ENCODE results near the gene SRSF6.

The SRSF6 gene

DNA sequence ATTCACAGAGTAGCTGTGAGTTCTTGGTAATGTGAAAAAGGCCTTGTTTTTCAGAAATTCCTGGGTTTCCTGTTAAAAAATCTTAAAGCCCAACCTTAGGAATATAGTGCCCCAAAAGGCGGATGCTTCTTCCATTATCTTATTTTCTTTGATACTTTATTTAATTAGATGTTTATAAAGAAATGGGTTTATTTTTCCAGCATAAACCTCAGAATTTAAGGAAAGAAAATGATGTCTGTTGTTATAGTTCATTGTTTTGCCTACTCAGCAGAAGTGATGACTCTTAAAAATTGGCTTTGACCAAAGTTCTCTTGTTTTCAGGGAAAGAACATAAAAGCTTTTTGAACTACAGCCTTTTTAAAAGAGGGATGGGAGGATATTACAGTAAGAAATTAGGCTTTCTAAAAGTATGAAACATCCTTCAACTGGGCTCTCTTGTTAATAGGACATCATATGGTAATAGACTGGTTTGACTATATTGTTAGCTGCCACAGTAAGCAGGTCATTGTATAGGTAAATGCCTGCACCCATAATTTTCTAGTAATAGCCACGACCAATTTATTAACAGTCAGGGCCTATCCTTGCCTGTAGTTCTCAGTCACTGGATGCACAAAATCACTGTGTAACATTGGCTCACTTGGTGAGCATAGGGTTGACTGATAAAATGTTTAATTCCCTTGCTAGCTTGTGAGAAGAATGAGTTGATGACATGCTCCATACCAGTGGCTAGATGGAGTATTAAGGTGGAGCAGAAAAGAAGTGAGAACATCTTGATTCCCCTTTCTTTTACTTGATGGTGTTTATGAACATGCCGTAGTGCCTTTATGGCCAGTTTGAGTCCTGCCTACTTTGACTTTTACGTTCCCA, 5.2 kb downstream of the SRSF6 start:
- POLR2A ChIA-PET (ENCODE audit: low non-redundant PET): no interaction called here
- CTCF ChIA-PET: no interaction called here
- TF ChIP-seq, protein P1, sequence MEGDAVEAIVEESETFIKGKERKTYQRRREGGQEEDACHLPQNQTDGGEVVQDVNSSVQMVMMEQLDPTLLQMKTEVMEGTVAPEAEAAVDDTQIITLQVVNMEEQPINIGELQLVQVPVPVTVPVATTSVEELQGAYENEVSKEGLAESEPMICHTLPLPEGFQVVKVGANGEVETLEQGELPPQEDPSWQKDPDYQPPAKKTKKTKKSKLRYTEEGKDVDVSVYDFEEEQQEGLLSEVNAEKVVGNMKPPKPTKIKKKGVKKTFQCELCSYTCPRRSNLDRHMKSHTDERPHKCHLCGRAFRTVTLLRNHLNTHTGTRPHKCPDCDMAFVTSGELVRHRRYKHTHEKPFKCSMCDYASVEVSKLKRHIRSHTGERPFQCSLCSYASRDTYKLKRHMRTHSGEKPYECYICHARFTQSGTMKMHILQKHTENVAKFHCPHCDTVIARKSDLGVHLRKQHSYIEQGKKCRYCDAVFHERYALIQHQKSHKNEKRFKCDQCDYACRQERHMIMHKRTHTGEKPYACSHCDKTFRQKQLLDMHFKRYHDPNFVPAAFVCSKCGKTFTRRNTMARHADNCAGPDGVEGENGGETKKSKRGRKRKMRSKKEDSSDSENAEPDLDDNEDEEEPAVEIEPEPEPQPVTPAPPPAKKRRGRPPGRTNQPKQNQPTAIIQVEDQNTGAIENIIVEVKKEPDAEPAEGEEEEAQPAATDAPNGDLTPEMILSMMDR (conservative IDR thresholded peaks at IDR 0.05; ENCODE audit: low read depth): no peak
- DNase-seq (ENCODE audit: low spot score): no peak
- H3K27ac ChIP-seq: no peak overlapping the region

DNA sequence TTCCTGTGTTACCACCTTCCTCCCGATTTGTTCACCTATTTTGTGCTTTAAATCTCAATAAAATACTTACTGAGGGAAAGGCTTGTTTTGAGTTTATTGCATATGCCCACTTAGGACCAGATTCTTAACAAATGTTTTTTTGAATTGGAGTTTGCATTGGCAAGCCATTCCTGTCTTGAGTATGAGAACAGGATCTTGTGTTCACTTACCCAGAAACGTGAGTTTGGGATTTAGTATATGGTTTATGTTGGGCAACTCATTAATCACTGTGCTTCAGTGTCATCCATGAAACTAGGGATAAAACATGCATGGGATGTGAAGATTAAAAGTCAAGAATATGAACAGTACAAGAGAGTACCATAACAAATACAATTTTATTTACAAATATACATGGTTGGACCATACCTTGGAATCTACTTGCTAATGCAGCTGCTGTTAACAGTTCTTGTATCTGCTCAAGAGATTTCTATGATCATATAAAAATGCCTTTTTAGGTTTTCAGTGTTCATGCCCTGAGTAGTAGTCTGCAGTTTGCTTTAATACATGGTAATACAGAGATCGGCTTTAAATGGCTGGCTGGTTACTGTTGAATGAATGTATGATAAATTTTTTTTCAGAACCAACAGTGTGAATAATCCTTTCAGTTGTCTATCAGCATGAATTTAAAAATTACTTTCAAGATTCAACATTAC, 6.0 kb downstream of the SRSF6 start:
- no peak overlapping the region for H3K27ac ChIP-seq
- ChIA-PET POLR2A (ENCODE audit: low non-redundant PET) (no interaction called here), CTCF (no interaction called here)
- no peak for DNase-seq (ENCODE audit: low spot score)
- TF ChIP-seq, protein P1 (conservative IDR thresholded peaks at IDR 0.05; ENCODE audit: low read depth): no peak

- no peak overlapping the region for H3K27ac ChIP-seq
- ChIA-PET CTCF (no interaction called here), POLR2A (ENCODE audit: low non-redundant PET) (no interaction called here)
- TF ChIP-seq, protein P1 (conservative IDR thresholded peaks at IDR 0.05; ENCODE audit: low read depth): no peak
- no peak for DNase-seq (ENCODE audit: low spot score)
These were observed 6.6 kb downstream of the SRSF6 start for GRCh38 chr20:43464219-43464790.

GRCh38 chr20:43465625-43465943, 7.9 kb downstream of the SRSF6 start:
- peak overlapping the region; percentile 35 for H3K27ac ChIP-seq
- ChIA-PET POLR2A (ENCODE audit: low non-redundant PET) (interaction anchor here (0.6 to 0.9 kb wide), 3 partner anchors 8 to 113 kb away, joined by 3 to 6 read pairs (median 4); no protein-coding TSS in a partner anchor), CTCF (interaction anchor here (0.6 kb wide), 1 partner anchor 57 kb away, joined by 3 read pairs; no protein-coding TSS in a partner anchor)

DNA sequence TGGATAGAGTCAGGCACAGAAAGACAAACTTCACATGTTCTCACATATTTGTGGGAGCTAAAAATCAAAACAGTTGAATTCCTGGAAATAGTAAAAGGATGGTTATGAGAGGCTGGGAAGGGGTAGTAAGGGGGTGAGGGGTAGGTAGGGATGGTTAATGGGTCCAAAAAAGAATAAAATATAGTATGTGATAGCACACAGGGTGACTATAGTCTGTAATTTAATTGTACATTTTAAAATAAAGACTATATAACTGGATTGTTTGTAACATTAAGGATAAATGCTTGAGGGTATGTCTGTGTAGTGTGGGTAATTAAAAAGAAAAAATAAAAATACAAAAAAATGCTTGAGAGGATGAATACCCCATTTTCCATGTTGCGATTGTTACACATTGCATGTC, 9.9 kb downstream of the SRSF6 start:
- CTCF ChIA-PET: no interaction called here
- no peak for DNase-seq (ENCODE audit: low spot score)

More at GRCh38 chr20:43465625-43465943, 7.9 kb downstream of the SRSF6 start:
- TF ChIP-seq, protein P1 (conservative IDR thresholded peaks at IDR 0.05; ENCODE audit: low read depth): no peak
- DNase-seq (ENCODE audit: low spot score): no peak

More for the DNA sequence above, 9.9 kb downstream of the SRSF6 start:
- TF ChIP-seq, protein P1 (conservative IDR thresholded peaks at IDR 0.05; ENCODE audit: low read depth): no peak
- H3K27ac ChIP-seq: no peak overlapping the region
- POLR2A ChIA-PET (ENCODE audit: low non-redundant PET): interaction anchor here (1.1 kb wide), 1 partner anchor 10 kb away, joined by 14 read pairs; no protein-coding TSS in a partner anchor
